HG03432 (cell line): ENCODE measurements around the gene CLCN3.
"Not testable (repeated sequence)": the region's sequence is repeated elsewhere in the genome, so short reads cannot be mapped to it uniquely, and the experiment has no call there.

Experiments used
- ATAC-seq: cut with Tn5 transposase; IDR thresholded peaks from one replicate; pipeline ENCODE4 v1.9.1; 2021; ENCODE audit warnings: mild to moderate bottlenecking, moderate library complexity; ENCODE audit not compliant: unreplicated experiment

CLCN3 gene

GRCh38 chr4:169770416-169770815 is 150.0 kb downstream of the CLCN3 start:
- no peak for ATAC-seq

- not testable (repeated sequence) for ATAC-seq
These were observed 151.2 kb downstream of the CLCN3 start for GRCh38 chr4:169771556-169772080.
